ENCODE results near the gene CUX1. TPM values are rescaled to one million over a fixed set of nuclear protein-coding genes. Genes with fewer than 3 reads are reported as not detected.
"Not testable (repeated sequence)": the region's sequence is repeated elsewhere in the genome, so short reads cannot be mapped to it uniquely, and the experiment has no call there.

Gene CUX1
- total and polyA plus RNA-seq, 5 donors, result 54.1 to 146 (median 109) TPM

GRCh38 chr7:101888564-101888963, 71.1 kb downstream of the CUX1 start:
- ATAC-seq; H3K27me3 ChIP-seq (ENCODE audit: control insufficient read depth, insufficient read depth); H3K9me3 ChIP-seq (ENCODE audit: control insufficient read depth, low read length); H3K4me3 ChIP-seq (ENCODE audit: low read length); intact Hi-C loops (cut with DNase I); H3K27ac ChIP-seq (ENCODE audit: low read length); DNase-seq: not testable (repeated sequence)
- 91% methylated on average over 3 of the region's 3 CpGs for WGBS
- peaks cover 13% of the 10 kb centered on the region for H3K4me1 ChIP-seq (ENCODE audit: control insufficient read depth, insufficient read depth, low read length)

DNA sequence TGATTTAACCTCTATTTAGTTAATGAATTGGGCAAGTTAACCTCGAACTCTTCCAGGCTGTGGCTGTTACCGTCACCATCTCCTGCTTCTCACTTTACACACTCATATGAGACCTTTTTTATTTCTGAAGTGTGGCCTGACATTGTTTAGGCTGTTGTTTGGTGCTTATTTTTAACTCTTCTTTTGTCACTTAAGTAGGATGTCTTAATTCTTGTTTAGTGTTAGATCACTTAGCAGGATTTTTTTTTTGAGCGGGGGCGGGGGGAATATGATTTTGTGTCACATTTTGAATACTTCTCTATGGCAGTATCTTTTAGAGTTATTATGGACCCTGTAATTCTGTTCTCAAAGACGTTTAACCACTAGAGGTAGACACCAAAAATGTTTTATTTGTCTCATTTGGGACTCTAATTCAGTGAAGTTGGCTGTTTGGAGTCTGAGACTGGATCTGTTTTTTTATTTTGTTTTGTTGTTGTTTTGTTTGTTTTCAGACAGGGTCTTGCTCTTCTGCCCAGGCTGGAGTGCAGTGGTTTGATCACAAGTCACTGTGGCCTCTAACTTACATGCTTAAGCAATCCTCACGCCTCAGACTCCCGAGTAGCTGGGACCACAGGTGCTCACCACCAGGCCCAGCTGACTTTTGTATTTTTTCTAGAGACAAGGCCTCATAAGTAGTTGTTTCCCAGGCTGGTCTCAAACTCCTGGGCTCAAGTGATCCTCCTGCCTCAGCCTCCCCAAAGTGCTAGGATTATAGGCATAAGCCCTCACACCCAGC, 73.5 kb downstream of the CUX1 start:
- Histone ChIP-seq H3K27me3 (ENCODE audit: control insufficient read depth, insufficient read depth) (no peaks in the 10 kb centered on the region), H3K4me3 (ENCODE audit: low read length) (no peak overlapping the region), H3K4me1 (ENCODE audit: control insufficient read depth, insufficient read depth, low read length) (peaks cover 8% of the 10 kb centered on the region), H3K9me3 (ENCODE audit: control insufficient read depth, low read length) (no peaks in the 10 kb centered on the region), H3K27ac (ENCODE audit: low read length) (no peak overlapping the region)
- ATAC-seq, result no peak
- DNase-seq, result no peak
- WGBS, result 84% methylated on average over 7 of the region's 7 CpGs
- intact Hi-C loops (cut with DNase I), result loop anchor here in 1 of 4 donors (10.0 kb wide), 1 partner anchor 244 kb away; no protein-coding TSS in a partner anchor

GRCh38 chr7:101891936-101892640, 74.7 kb downstream of the CUX1 start:
- Histone ChIP-seq H3K4me3 (ENCODE audit: low read length) (no peak overlapping the region), H3K9me3 (ENCODE audit: control insufficient read depth, low read length) (no peaks in the 10 kb centered on the region), H3K27ac (ENCODE audit: low read length) (no peak overlapping the region), H3K4me1 (ENCODE audit: control insufficient read depth, insufficient read depth, low read length) (peaks cover 12% of the 10 kb centered on the region), H3K27me3 (ENCODE audit: control insufficient read depth, insufficient read depth) (no peaks in the 10 kb centered on the region)
- no peak for DNase-seq
- 58% methylated on average over 11 of the region's 11 CpGs for WGBS
- intact Hi-C loops (cut with DNase I), result loop anchor here in 1 of 4 donors (10.0 kb wide), 1 partner anchor 243 kb away; no protein-coding TSS in a partner anchor
- ATAC-seq, result peak; percentile 19 to 34

GRCh38 chr7:101893341-101894082, 76.1 kb downstream of the CUX1 start:
- Histone ChIP-seq H3K9me3 (ENCODE audit: control insufficient read depth, low read length) (no peaks in the 10 kb centered on the region), H3K4me3 (ENCODE audit: low read length) (no peak overlapping the region), H3K4me1 (ENCODE audit: control insufficient read depth, insufficient read depth, low read length) (peaks cover 16% of the 10 kb centered on the region), H3K27ac (ENCODE audit: low read length) (no peak overlapping the region), H3K27me3 (ENCODE audit: control insufficient read depth, insufficient read depth) (no peaks in the 10 kb centered on the region)
- DNase-seq (no peak), ATAC-seq (no peak)
- intact Hi-C loops (cut with DNase I), result loop anchor here in 1 of 4 donors (10.0 kb wide), 1 partner anchor 241 kb away; no protein-coding TSS in a partner anchor
- WGBS, result 74% methylated on average over 13 of the region's 13 CpGs

DNA sequence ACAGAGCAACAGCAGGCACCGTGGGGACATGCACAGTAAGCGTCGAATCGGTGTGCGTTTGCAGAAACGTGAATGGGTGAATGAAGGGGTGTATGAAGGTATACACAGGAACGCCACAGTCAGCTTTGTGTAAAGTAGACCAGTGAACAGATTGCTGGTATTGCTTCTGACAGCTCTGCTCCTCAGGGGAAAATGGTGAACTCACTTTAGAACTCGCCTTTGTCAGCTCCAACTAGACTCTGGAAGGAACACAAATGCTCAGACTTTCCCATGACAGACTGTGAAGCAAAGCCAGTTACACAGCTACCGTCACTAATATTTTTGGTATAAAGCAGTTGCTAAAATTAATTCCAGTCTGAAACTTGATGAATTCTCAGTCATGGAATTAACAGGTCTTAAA, 78.9 kb downstream of the CUX1 start:
- ATAC-seq (peak; percentile 39 to 40), DNase-seq (no peak)
- 72% methylated on average over 9 of the region's 9 CpGs for WGBS
- no peaks in the 10 kb centered on the region for H3K27me3 ChIP-seq (ENCODE audit: control insufficient read depth, insufficient read depth)
- H3K9me3 ChIP-seq (ENCODE audit: control insufficient read depth, low read length), result no peaks in the 10 kb centered on the region
- H3K4me1 ChIP-seq (ENCODE audit: control insufficient read depth, insufficient read depth, low read length), result peaks cover 13% of the 10 kb centered on the region
- no peak overlapping the region for H3K4me3 ChIP-seq (ENCODE audit: low read length)
- peak overlapping the region; percentile 28 for H3K27ac ChIP-seq (ENCODE audit: low read length)
- intact Hi-C loops (cut with DNase I), result loop anchor here in 1 of 4 donors (10.0 kb wide), 1 partner anchor 238 kb away; no protein-coding TSS in a partner anchor

- 79% methylated on average over 7 of the region's 7 CpGs for WGBS
- no peaks in the 10 kb centered on the region for H3K27me3 ChIP-seq (ENCODE audit: control insufficient read depth, insufficient read depth)
- no peak overlapping the region for H3K4me3 ChIP-seq (ENCODE audit: low read length)
- ATAC-seq, result no peak
- peaks cover 14% of the 10 kb centered on the region for H3K4me1 ChIP-seq (ENCODE audit: control insufficient read depth, insufficient read depth, low read length)
- no peaks in the 10 kb centered on the region for H3K9me3 ChIP-seq (ENCODE audit: control insufficient read depth, low read length)
- no peak overlapping the region for H3K27ac ChIP-seq (ENCODE audit: low read length)
- DNase-seq, result no peak
- intact Hi-C loops (cut with DNase I), result loop anchor here in 1 of 4 donors (10.0 kb wide), 1 partner anchor 238 kb away; no protein-coding TSS in a partner anchor
Measured at GRCh38 chr7:101896941-101897340, 79.5 kb downstream of the CUX1 start.

DNA sequence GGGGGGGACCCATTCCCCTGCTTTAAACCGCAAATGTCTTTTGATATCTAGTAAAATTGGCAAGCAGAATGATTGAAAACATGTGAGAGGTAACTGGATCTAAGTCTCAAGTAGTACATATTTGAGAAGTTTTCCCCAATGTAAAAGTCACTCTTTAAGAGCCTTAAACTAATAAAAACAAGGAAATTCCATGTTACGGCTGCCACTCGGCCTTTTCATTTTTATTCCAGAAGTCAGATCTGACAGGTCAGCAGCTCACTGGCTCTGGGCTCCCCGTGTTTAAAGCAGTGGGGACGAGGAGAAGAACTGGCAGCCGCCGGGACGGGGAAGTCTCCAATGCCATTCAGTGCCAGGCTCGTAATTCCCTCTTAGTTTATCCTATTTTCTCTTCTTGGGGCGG, 80.7 kb downstream of the CUX1 start:
- Histone ChIP-seq H3K9me3 (ENCODE audit: control insufficient read depth, low read length) (no peaks in the 10 kb centered on the region), H3K27ac (ENCODE audit: low read length) (no peak overlapping the region), H3K27me3 (ENCODE audit: control insufficient read depth, insufficient read depth) (no peaks in the 10 kb centered on the region), H3K4me3 (ENCODE audit: low read length) (no peak overlapping the region), H3K4me1 (ENCODE audit: control insufficient read depth, insufficient read depth, low read length) (peaks cover 14% of the 10 kb centered on the region)
- intact Hi-C loops (cut with DNase I), result loop anchor here in 1 of 4 donors (10.0 kb wide), 1 partner anchor 237 kb away; no protein-coding TSS in a partner anchor
- DNase-seq (peak in 1 of 3 donors; percentile 62), ATAC-seq (no peak)
- WGBS, result 56% methylated on average over 10 of the region's 10 CpGs

DNA sequence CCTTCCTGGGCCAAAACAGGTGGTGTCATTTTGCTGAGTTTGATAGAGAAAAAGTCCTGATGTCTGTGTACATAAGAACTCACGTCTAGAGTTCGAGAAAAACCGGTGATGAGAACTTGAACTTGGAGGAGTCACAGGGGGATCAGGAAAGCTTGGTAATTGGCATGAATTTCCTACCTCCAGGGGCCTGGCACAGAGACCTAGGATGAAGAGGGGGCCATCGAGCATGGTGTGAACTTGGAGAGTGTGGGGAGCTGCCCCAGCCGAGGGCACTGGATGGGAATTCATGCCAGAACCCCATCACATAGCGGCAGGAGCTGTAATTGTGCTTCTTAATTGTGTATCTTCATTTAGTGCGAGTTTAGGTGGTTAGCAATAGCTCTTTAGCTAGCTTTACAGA, 82.2 kb downstream of the CUX1 start:
- no peak for ATAC-seq
- DNase-seq, result no peak
- H3K27ac ChIP-seq (ENCODE audit: low read length), result peak overlapping the region; percentile 48
- H3K4me3 ChIP-seq (ENCODE audit: low read length), result no peak overlapping the region
- H3K9me3 ChIP-seq (ENCODE audit: control insufficient read depth, low read length), result no peaks in the 10 kb centered on the region
- intact Hi-C loops (cut with DNase I), result loop anchor here in 1 of 4 donors (10.0 kb wide), 1 partner anchor 235 kb away; no protein-coding TSS in a partner anchor
- H3K4me1 ChIP-seq (ENCODE audit: control insufficient read depth, insufficient read depth, low read length), result peaks cover 14% of the 10 kb centered on the region
- H3K27me3 ChIP-seq (ENCODE audit: control insufficient read depth, insufficient read depth), result no peaks in the 10 kb centered on the region
- WGBS, result 58% methylated on average over 7 of the region's 7 CpGs

DNA sequence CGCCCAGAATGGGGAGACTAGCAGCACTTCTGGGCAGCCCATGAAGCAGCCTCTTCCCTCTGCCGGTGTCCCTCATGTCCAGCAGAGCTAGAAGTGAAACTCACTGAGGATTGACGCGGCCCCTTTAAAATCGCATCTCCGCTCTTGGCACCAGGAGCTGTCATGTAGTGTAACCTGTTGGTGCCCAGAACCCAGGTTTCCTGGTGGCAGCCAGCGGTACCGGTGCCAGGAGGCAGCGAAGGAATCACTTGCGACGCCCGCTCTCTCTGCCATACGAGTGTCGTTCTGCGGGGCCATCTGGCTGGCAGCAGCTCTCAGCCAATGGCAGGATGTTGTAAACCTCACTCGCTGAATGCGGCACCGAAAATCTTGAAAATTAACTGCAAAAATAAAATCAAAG, 82.7 kb downstream of the CUX1 start:
- Histone ChIP-seq H3K9me3 (ENCODE audit: control insufficient read depth, low read length) (no peaks in the 10 kb centered on the region), H3K4me1 (ENCODE audit: control insufficient read depth, insufficient read depth, low read length) (peaks cover 14% of the 10 kb centered on the region), H3K27ac (ENCODE audit: low read length) (no peak overlapping the region), H3K4me3 (ENCODE audit: low read length) (no peak overlapping the region), H3K27me3 (ENCODE audit: control insufficient read depth, insufficient read depth) (no peaks in the 10 kb centered on the region)
- WGBS, result 63% methylated on average over 18 of the region's 18 CpGs
- DNase-seq (peak in 2 of 3 donors; percentile 75 to 85), ATAC-seq (peak; percentile 51 to 69)
- intact Hi-C loops (cut with DNase I), result no loop called here

- 51% methylated on average over 20 of the region's 20 CpGs for WGBS
- H3K4me3 ChIP-seq (ENCODE audit: low read length), result no peak overlapping the region
- DNase-seq (peak in 1 of 3 donors; percentile 65), ATAC-seq (peak in 1 of 2 donors; percentile 34)
- intact Hi-C loops (cut with DNase I), result no loop called here
- peaks cover 10% of the 10 kb centered on the region for H3K4me1 ChIP-seq (ENCODE audit: control insufficient read depth, insufficient read depth, low read length)
- peak overlapping the region; percentile 37 for H3K27ac ChIP-seq (ENCODE audit: low read length)
- H3K9me3 ChIP-seq (ENCODE audit: control insufficient read depth, low read length), result no peaks in the 10 kb centered on the region
- no peaks in the 10 kb centered on the region for H3K27me3 ChIP-seq (ENCODE audit: control insufficient read depth, insufficient read depth)
Measured at GRCh38 chr7:101901661-101902491, 84.5 kb downstream of the CUX1 start.

Data from right cardiac atrium (tissue), 5 donors.